ENCODE measurements around the gene CEP126. TPM values are rescaled to one million over a fixed set of nuclear protein-coding genes. Genes with fewer than 3 reads are reported as not detected.

Gene CEP126
- total RNA-seq, 2 donors from 2014 or later = 2.6 to 3.6 TPM

DNA sequence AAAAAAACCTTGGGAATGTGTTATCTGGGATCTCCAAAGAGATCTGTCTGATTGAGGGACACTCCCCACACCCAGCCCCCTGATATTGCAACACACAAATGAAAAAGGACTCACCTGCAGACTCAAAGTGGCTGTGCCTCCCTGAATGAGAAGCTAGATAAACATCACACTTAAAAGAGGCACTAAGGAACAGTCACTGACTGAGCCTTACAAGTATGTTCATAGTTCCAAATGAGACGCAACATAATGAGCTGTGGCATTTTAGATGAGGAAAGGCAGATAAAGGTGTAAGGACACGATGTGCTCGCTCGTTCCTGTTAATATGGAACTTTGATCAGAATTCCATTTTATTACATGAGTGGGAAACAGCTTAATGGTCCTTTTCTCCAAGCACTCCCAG is 111.4 kb downstream of the CEP126 start:
- intact Hi-C loops (cut with DNase I) = no loop called here
- DNase-seq = no peak
- TF ChIP-seq, protein P1, sequence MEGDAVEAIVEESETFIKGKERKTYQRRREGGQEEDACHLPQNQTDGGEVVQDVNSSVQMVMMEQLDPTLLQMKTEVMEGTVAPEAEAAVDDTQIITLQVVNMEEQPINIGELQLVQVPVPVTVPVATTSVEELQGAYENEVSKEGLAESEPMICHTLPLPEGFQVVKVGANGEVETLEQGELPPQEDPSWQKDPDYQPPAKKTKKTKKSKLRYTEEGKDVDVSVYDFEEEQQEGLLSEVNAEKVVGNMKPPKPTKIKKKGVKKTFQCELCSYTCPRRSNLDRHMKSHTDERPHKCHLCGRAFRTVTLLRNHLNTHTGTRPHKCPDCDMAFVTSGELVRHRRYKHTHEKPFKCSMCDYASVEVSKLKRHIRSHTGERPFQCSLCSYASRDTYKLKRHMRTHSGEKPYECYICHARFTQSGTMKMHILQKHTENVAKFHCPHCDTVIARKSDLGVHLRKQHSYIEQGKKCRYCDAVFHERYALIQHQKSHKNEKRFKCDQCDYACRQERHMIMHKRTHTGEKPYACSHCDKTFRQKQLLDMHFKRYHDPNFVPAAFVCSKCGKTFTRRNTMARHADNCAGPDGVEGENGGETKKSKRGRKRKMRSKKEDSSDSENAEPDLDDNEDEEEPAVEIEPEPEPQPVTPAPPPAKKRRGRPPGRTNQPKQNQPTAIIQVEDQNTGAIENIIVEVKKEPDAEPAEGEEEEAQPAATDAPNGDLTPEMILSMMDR (IDR thresholded peaks at IDR 0.05) = no peak
- H3K9ac ChIP-seq (ENCODE audit: low read depth in 2 of 2, low read length in 2 of 2) = no peak overlapping the region
- H3K4me3 ChIP-seq = no peak overlapping the region
- no peaks in the 10 kb centered on the region for H3K27me3 ChIP-seq
- no peaks in the 10 kb centered on the region for H3K9me3 ChIP-seq
- no peak overlapping the region for H3K27ac ChIP-seq
- peaks cover 2% of the 10 kb centered on the region for H3K4me1 ChIP-seq
- H3K36me3 ChIP-seq = no peaks in the 10 kb centered on the region

DNA sequence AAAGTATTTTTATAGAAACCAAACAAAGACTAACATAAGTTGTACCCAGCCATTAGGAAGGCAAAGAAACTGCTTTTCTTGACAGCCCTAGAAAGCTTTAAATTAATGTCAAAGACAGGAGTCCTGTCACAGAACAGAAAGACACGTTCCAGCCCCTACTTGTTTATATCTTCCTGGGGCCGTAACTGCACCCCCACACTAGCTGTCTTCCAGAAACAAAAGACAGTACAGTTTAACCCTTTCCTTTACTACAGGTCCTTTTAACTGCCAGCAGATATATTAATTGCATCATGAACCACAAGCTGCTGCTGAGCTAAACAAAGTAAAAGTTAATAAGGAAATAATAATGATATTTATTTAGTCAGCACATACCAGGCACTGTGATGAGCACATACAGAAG is 112.1 kb downstream of the CEP126 start:
- TF ChIP-seq, protein P1 (IDR thresholded peaks at IDR 0.05) = no peak
- intact Hi-C loops (cut with DNase I) = no loop called here
- H3K4me1 ChIP-seq = peaks cover 2% of the 10 kb centered on the region
- H3K36me3 ChIP-seq = no peaks in the 10 kb centered on the region
- no peak overlapping the region for H3K4me3 ChIP-seq
- H3K9ac ChIP-seq (ENCODE audit: low read depth in 2 of 2, low read length in 2 of 2) = no peak overlapping the region
- DNase-seq = no peak
- no peaks in the 10 kb centered on the region for H3K9me3 ChIP-seq
- no peaks in the 10 kb centered on the region for H3K27me3 ChIP-seq
- H3K27ac ChIP-seq = no peak overlapping the region

DNA sequence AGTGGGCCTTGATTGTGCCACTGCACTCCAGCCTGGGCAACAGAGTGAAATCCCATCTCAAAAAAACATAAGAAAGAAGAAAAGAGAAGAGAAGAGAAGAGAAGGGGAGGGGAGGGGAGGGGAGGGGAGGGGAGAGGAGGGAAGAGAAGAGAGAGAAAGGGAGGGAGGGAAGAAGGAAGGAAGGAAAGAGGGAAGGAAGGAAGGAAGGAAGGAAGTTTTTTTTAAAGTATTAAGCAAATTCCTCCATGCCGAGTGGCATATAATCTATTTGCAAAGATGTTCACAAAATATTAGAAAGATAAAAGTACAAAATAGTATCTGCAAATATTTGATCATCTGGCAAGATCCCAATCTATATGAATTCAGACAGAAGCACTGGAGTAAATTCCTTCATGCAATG is 121.9 kb downstream of the CEP126 start:
- H3K27ac ChIP-seq = no peak overlapping the region
- no peak for DNase-seq
- H3K4me1 ChIP-seq = no peaks in the 10 kb centered on the region
- H3K9ac ChIP-seq (ENCODE audit: low read depth in 2 of 2, low read length in 2 of 2) = no peak overlapping the region
- H3K9me3 ChIP-seq = no peaks in the 10 kb centered on the region
- no peaks in the 10 kb centered on the region for H3K27me3 ChIP-seq
- intact Hi-C loops (cut with DNase I) = no loop called here
- no peak overlapping the region for H3K4me3 ChIP-seq
- H3K36me3 ChIP-seq = no peaks in the 10 kb centered on the region
- TF ChIP-seq, protein P1 (IDR thresholded peaks at IDR 0.05) = no peak

DNA sequence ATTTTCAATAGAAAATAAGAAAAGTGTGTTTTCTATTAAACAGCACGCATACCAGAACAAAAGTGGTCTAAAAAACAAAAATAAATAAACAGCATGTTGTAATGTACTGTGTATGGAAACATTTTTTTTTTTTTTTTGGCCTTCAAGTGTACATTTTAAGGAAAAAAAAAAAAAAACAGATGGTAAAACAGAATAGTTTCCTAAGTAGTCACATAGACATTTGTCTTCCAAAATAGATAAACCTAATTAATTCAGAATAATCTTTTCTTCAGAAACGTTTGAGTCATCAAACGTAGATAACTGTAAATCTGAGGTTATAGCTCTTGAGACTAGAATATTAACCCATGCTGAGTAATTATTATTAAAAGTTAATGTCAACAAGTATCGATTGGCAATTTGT is 132.0 kb downstream of the CEP126 start:
- TF ChIP-seq, protein P1 (IDR thresholded peaks at IDR 0.05) = no peak
- intact Hi-C loops (cut with DNase I) = no loop called here
- no peak for DNase-seq
- peak overlapping the region in 1 of 2 donors; percentile 24 for H3K9ac ChIP-seq (ENCODE audit: low read depth in 2 of 2, low read length in 2 of 2)
- H3K27me3 ChIP-seq = no peaks in the 10 kb centered on the region
- H3K4me3 ChIP-seq = peak overlapping the region; percentile 39
- H3K9me3 ChIP-seq = no peaks in the 10 kb centered on the region
- no peaks in the 10 kb centered on the region for H3K4me1 ChIP-seq
- H3K27ac ChIP-seq = no peak overlapping the region
- no peaks in the 10 kb centered on the region for H3K36me3 ChIP-seq

DNA sequence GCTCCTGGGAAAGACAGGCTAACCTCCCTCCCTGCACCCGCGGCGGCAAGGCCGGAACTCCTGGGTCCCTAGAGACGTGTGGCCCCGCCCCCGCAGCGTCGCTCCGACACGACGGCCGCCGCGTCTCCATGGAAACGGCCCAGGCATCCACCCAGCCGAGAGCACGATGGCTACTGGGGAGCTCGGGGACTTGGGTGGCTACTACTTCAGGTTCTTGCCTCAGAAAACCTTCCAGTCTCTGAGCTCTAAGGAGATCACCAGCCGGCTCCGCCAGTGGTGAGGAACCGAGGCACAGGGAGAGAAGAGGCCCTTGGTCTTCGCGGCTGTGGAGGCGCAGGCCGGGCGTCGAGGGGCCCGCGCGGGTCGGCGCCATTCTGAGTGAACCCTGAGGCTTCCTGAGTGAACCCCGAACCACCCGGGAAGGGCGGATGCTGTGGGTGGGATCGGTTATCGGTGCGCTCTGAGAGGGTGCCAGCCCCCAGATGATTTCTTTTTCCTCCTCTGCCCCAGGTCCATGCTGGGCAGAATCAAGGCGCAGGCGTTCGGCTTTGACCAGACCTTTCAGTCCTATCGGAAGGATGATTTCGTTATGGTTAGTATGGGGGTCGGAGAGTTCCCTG is 132.6 kb downstream of the CEP126 start, which contains the start of gene CFAP300:
Gene CFAP300, plus strand, starts transcription at position 133 of the 620 bp plus-strand sequence. Its CDS starts 34 bp downstream, at position 167.
- Histone ChIP-seq H3K9me3 (no peaks in the 10 kb centered on the region), H3K9ac (ENCODE audit: low read depth in 2 of 2, low read length in 2 of 2) (peak within 1 kb of the TSS in 1 of 2 donors; percentile 24), H3K4me3 (peak within 1 kb of the TSS; percentile 39), H3K36me3 (no peaks in the 10 kb centered on the region), H3K27ac (no peak within 1 kb of the TSS), H3K4me1 (no peaks in the 10 kb centered on the region), H3K27me3 (no peaks in the 10 kb centered on the region)
- DNase-seq = peak; percentile 86
- TF ChIP-seq, protein P1 (IDR thresholded peaks at IDR 0.05) = no peak
- intact Hi-C loops (cut with DNase I) = no loop called here

Other genes with a start within 250 kb of the CEP126 start
- not detected for gene ANGPTL5, start 1.5 kb downstream of the CEP126 start, total RNA-seq
- under 1 TPM in 1 of 2 donors, not detected in 1; 0.45 TPM for gene CFAP300, start 132.4 kb downstream of the CEP126 start, total RNA-seq
- gene YAP1, start 195.4 kb downstream of the CEP126 start, total RNA-seq = 10 to 100 TPM; 43.9 to 71.7 TPM